ENCODE measurements around the gene OR5H6.

OR5H6 gene

GRCh38 chr3:98263944-98264343 lies at the start of gene OR5H6:
Gene OR5H6 (plus strand): TSS chr3:98264244. CDS start chr3:98264333, 89 bp downstream.
- no peak within 1 kb of the TSS for H3K4me3 ChIP-seq (ENCODE audit: low read depth, low read length)
- DNase-seq (ENCODE audit: low read depth): no peak
- TF ChIP-seq CTCF (conservative IDR thresholded peaks at IDR 0.05; ENCODE audit: low read depth, low read length): no peak

- no peak for DNase-seq (ENCODE audit: low read depth)
- TF ChIP-seq CTCF (conservative IDR thresholded peaks at IDR 0.05; ENCODE audit: low read depth, low read length): no peak
- H3K4me3 ChIP-seq (ENCODE audit: low read depth, low read length): no peak overlapping the region
Observed at GRCh38 chr3:98215051-98215450, 49.0 kb upstream of the OR5H6 start.

- no peak for TF ChIP-seq CTCF (conservative IDR thresholded peaks at IDR 0.05; ENCODE audit: low read depth, low read length)
Observed at GRCh38 chr3:98223907-98224672, 40.0 kb upstream of the OR5H6 start.

GRCh38 chr3:98232489-98232888 lies 31.6 kb upstream of the OR5H6 start:
- DNase-seq (ENCODE audit: low read depth): no peak
- TF ChIP-seq CTCF (conservative IDR thresholded peaks at IDR 0.05; ENCODE audit: low read depth, low read length): no peak
- H3K4me3 ChIP-seq (ENCODE audit: low read depth, low read length): no peak overlapping the region

More at GRCh38 chr3:98223907-98224672, 40.0 kb upstream of the OR5H6 start:
- DNase-seq (ENCODE audit: low read depth): no peak
- no peak overlapping the region for H3K4me3 ChIP-seq (ENCODE audit: low read depth, low read length)

- TF ChIP-seq CTCF (conservative IDR thresholded peaks at IDR 0.05; ENCODE audit: low read depth, low read length): no peak
- H3K4me3 ChIP-seq (ENCODE audit: low read depth, low read length): no peak overlapping the region
- no peak for DNase-seq (ENCODE audit: low read depth)
Observed at GRCh38 chr3:98233468-98233867, 30.6 kb upstream of the OR5H6 start.

GRCh38 chr3:98240131-98240530 lies 23.9 kb upstream of the OR5H6 start:
- H3K4me3 ChIP-seq (ENCODE audit: low read depth, low read length): no peak overlapping the region
- DNase-seq (ENCODE audit: low read depth): peak; percentile 2
- TF ChIP-seq CTCF (conservative IDR thresholded peaks at IDR 0.05; ENCODE audit: low read depth, low read length): no peak

- no peak for DNase-seq (ENCODE audit: low read depth)
- no peak for TF ChIP-seq CTCF (conservative IDR thresholded peaks at IDR 0.05; ENCODE audit: low read depth, low read length)
Observed at GRCh38 chr3:98242155-98242554, 21.9 kb upstream of the OR5H6 start.

More at GRCh38 chr3:98242155-98242554, 21.9 kb upstream of the OR5H6 start:
- H3K4me3 ChIP-seq (ENCODE audit: low read depth, low read length): no peak overlapping the region

Data from choroid plexus epithelial cell (primary cell).